GM18511 (cell line): Measurements from ENCODE around the gene ZBTB38.

Experiments
- ATAC-seq: cut with Tn5 transposase; IDR thresholded peaks from one replicate; pipeline ENCODE4 v1.9.1; 2021; ENCODE audit warnings: mild to moderate bottlenecking, moderate library complexity; ENCODE audit not compliant: unreplicated experiment

ZBTB38 gene

GRCh38 chr3:141401573-141402475 lies 33.5 kb downstream of the ZBTB38 start:
- ATAC-seq: peak; percentile 76

DNA sequence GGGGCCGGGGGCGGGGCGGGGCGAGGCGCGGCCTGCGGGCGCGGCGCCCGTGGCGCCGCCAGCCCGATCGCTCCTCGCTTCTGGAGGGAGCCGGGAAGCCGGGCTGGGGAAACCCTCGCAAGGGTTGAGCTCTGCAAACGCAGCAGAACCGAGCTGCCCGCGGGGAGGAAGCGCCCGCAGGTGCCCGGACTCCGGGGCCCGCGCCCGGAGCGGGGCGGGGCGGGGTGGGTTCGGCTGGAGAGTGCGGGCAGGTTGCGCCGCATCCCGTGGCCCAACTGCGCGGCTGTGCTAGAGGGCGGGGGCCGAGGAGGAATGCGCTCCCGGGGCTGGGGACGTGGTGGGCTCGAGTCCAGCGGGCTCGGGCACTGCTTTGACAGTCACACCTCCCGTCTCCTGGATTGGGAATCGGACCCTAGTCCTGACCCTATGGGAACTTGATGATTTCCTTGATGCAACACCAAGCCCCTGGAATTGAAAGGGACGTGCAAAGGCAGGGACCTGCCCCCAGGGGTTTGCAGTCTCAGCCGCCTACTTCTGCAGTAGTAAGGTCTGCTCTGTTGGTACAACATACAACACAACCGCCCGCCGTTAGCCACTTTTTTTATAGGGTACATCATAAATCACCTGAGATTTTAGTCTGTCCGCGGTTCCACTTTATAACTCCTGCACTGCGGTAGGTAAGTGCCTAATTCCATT lies 34.3 kb downstream of the ZBTB38 start:
- peak; percentile 61 for ATAC-seq

DNA sequence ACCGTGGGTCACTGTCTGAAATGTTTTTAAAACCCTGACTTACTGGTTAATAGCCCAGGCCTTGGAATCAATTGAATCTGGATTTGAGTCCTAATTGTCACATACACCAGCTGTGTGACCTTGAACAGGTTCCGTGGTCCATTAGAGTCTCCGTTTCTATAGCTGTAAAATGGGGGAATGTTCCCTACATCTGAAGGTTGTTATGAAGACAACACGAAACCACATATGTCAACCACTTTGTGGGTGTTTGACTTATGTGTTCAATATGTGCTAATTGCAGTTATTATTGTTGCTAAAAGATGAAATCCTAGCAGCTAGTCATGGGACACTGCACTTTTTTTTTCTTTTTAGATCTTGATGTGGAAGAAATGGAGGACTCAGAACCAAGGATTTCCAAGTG lies 35.3 kb downstream of the ZBTB38 start:
- ATAC-seq: no peak

- ATAC-seq: no peak
Measured at GRCh38 chr3:141405025-141405424, 36.7 kb downstream of the ZBTB38 start.

DNA sequence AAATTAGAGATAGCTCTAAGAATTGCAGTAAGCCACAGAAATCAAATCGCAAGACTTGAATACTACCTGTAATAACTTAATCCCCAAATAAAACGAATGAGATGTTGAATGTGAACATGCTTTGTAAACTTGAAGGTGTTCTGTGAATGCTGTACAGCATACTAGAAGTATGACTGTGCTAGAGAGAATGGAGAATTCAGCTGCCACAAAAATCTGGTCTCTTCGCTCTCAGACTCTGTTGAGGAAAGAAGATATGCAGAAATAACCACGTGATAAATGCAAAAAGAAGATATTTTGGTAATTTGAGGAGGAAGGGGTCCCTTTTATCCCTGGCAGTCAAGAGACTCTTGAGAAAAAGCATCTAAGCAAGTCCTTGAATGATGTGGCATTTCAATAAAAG lies 37.3 kb downstream of the ZBTB38 start:
- no peak for ATAC-seq

GRCh38 chr3:141406265-141406664 lies 38.0 kb downstream of the ZBTB38 start:
- no peak for ATAC-seq

DNA sequence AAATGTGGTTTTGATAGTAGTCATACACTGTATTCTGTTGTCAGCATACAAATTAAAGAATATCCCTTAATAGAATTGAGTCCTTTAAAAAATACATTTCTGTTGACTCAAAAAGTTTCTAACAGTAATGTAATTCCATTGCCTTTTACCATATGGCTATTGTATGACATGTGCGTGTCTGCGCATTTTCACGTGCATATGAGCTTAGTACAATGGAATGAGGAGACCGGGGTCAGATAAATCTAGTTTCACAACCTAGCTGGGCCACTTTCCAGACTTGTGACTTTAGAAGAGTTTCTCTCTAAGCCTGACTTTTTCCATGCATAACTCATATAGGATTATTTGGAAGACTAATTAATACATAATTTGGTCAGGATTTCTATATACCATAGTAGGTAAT lies 38.7 kb downstream of the ZBTB38 start:
- no peak for ATAC-seq

DNA sequence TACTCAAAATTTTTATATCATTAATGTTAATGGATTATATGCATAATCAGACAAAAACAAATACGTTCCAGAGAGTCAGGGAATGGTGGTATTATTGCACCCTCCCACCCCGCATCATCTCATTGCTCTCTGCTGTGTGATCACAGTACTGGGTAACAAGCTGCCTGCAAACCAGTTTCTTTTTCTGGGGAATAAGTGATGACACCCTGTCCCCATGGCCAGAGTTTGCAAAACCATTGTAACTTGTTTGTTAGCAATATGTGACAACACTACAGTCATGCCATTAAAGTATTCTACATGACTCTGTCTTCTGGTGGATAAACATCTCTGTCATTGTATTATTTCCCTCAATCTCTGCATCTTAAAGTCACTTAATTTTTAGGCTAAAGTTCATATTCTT lies 39.5 kb downstream of the ZBTB38 start:
- ATAC-seq: no peak

DNA sequence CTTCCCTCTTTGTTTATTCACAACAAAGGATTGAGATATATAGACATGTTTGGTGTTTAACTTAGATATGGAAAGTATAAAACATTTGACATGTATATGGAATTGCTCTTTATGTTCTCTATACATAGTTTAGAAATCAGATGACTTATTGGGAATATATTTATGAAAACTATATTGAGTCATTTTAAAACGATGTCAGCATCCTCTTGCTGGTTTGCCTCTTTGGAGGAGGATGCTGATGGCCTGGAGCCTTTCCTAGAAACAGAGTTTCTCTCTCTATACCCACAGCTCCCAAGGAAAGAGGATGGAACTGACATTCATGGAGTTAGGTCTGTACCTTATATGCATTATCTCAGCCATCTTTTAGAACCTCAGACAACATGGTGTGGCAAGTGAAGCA lies 40.3 kb downstream of the ZBTB38 start:
- ATAC-seq: no peak

DNA sequence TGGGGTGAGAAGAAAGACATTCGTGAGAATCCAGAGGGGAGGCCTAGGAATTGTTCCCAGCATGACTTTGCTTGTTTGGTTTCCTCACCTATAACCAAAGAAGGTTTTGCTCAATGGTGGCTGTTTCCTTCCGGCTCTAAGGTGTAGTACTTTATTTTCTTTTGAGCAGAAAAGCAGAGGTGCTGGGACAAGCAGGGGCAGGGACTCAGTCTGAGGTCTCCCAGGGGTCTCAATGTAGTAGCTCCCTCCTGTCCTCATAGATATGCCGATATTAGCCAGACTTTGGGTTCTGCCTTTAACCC lies 41.6 kb downstream of the ZBTB38 start:
- ATAC-seq: no peak

DNA sequence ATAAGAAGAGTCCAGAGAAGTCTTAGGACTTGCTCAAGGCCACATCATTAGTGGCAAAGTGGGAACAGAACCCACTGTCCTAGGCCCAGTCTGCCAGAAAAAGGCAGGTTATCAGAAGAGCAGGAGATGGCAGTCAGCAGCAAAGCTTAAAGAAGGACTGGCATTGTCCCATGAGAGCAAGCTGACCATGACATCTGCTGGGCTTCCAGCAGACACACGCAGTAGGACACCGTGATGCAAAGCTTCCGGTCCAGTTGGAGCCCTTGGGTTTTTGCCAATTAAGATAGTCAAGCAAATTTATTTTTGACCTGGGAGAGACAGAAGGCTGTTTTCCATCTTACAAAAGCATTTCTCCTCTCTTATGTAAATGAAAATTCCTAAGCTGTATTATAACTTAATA lies 42.1 kb downstream of the ZBTB38 start:
- no peak for ATAC-seq

DNA sequence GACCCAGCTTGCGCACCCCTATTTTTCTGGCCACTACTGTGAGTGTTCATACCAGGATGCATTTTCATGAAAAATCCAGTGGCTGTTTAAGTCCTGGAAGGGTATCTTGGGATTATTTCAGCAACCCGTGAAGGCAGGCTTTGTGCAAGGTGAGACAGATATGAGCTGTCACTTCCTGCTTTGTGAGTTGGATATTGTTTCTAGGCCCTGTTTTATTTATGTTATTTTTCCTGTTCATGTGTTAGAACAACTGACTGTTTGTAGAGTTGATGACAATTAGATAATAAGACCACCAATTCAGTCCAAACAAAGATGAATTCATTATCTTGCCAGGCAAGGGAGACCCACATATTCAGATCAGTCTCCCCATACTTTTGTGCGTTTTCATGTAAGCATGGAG lies 42.5 kb downstream of the ZBTB38 start:
- ATAC-seq: peak; percentile 40

- ATAC-seq: peak; percentile 64
Measured at GRCh38 chr3:141411251-141411771, 43.0 kb downstream of the ZBTB38 start.

GRCh38 chr3:141412087-141412935 lies 44.0 kb downstream of the ZBTB38 start:
- peak; percentile 46 for ATAC-seq

DNA sequence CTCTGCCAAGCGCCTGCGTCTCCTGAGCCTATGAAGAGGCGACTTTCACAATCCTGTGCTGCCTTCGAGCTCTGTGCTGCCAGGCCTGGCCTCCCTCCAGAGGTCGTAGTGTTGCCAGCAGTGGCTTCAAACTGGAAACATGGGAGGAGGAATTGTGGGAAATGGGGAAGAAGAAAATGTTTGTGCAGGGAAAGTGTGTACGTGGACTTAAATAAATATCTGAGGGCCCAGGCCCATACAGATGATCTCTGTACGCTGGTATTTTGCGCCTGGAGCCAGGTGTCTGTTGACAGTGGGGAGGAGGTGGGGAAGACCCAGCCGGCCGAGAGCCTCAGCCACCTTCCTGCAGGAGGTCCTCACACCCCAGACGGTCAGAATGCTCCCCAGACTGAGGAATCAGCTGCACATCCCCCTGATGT lies 44.6 kb downstream of the ZBTB38 start:
- ATAC-seq: no peak

GRCh38 chr3:141413391-141413790 lies 45.1 kb downstream of the ZBTB38 start:
- no peak for ATAC-seq

DNA sequence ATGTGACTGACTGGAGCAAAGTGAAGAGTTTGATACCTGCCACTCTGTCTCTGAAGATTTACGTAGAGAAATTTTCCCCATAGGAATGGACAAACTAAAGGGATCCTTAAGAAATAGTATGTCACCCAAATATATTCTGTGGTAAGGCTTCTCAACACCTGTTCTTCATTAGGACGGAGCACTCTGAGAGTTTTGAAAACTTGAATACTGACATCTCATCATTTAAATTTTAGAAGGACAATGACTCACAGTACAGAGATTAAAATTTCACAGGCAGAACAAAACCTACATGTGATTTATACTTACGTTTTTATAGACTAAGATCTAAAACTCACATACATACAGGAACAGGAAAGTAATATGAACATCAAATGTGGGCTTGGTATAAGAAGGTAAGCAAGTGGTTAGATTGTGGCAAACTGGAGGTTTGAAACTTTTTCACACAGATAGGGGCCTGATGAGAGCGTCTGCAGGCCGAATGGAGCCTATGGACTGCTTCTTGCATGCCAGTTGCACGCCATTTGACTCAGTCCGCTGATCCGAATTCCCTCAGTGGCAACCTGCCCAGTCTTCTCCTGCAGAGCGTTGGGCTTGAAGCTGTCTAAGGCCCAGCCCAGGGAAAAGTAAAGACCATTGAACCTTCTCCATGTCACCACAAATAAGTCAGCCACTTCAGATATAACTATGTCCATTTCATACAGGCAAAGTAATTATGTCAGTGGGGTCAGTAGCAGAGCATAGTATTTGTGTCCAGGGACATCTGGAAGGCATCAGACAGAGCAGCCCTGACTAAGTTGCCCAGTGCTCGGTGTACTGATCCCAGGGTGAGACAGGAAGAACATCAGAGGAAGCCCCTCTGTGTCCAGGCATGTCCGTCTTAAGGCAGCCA lies 45.7 kb downstream of the ZBTB38 start:
- ATAC-seq: no peak

DNA sequence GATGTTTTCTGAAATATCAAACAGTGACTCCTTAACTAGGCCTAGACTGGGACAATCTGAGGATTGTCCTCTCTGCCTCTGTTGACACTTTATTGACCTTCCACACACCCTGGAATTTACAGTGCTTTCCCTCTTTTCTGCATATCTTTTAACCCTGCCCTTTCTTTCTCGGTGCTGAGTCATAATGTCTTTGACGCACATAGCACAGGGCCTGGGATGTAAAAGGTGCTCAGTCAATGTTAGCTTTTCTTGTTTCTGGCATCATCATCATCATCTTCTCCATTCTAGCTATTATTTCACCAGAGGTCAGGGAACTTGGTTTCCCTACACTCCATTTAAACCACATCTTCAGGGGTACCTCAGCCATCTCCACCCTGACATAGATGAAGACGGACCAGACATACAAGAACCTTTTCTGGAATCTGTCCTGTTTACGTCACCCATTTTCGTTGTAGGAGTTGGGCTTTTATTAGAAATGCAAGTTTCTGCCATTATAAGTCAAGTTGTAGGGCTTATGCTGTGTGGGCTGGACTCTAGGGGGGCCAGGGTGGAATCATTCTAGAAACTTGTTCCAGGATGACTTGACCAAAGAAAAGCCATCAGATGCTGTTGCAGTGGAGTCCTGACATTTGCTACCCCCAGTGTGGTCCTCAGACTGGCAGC lies 46.6 kb downstream of the ZBTB38 start:
- ATAC-seq: no peak

- ATAC-seq: no peak
Measured at GRCh38 chr3:141415953-141416352, 47.6 kb downstream of the ZBTB38 start.
